SK-N-SH (cell line): ENCODE data around the gene CDH15. TPM values are rescaled to one million over a fixed set of nuclear protein-coding genes. Genes with fewer than 3 reads are reported as not detected.

Experiments used
- CTCF ChIA-PET: fragments of 300-600, 350-600 bp; formaldehyde crosslinking; extraction: SDS; loops from one replicate; lab custom pipeline; 2021; lab: Yijun Ruan, JAX
- POLR2A ChIA-PET: fragments of 350-600 bp; sonication (Branson Sonifier 250); formaldehyde crosslinking; extraction: SDS; loops from one replicate; lab custom pipeline; 2020; ENCODE audit warnings: antibody characterized with exemption, inconsistent platforms; lab: Yijun Ruan, JAX
- DNase-seq: peaks from one replicate; pipeline ENCODE4 v3.0.0; 2012
- H2AFZ ChIP-seq: fragments of 200-600 bp; sonication (generic); 2 replicates; pipeline ENCODE4 v1.8.1; 2016; ENCODE audit warnings: antibody characterized with exemption, mild to moderate bottlenecking, low read depth
- H3F3A ChIP-seq: fragments of 200-600 bp; sonication (generic); replicated peaks from 2 replicates; pipeline ENCODE3; 2016; ENCODE audit warnings: antibody characterized with exemption, mild to moderate bottlenecking; ENCODE audit not compliant: insufficient read depth
- H3K27ac ChIP-seq, 2 experiments: fragments of 200-500 bp in 1 of 2; fragments of 200-600 bp in 1 of 2; sonication (Bioruptor generic) in 1 of 2; sonication (generic), shearing (Covaris generic) in 1 of 2; 2 replicates each; pipeline versions ENCODE4 v1.5.1 to v1.6.1; 2014 to 2016; ENCODE audit warnings: low read depth in 2 of 2, inconsistent platforms in 1 of 2, low read length in 1 of 2, mild to moderate bottlenecking in 1 of 2, mixed read lengths in 1 of 2
- H3K27me3 ChIP-seq: fragments of 200-600 bp; sonication (generic), shearing (Covaris generic); 2 replicates; pipeline ENCODE4 v1.6.1; 2016; ENCODE audit warnings: mixed run types; ENCODE audit not compliant: insufficient read depth
- H3K36me3 ChIP-seq, 2 experiments: fragments of 200-500 bp in 1 of 2; fragments of 200-600 bp in 1 of 2; sonication (Bioruptor generic) in 1 of 2; sonication (generic) in 1 of 2; replicated peaks in 1 of 2; 2 replicates each; pipeline versions ENCODE3 to v1.5.1; 2014 to 2016; ENCODE audit warnings: low read length in 1 of 2, mild to moderate bottlenecking in 1 of 2; ENCODE audit not compliant: insufficient read depth in 2 of 2, control insufficient read depth in 1 of 2
- H3K4me1 ChIP-seq, 2 experiments: fragments of 200-500 bp in 1 of 2; fragments of 200-600 bp in 1 of 2; sonication (Bioruptor generic) in 1 of 2; sonication (generic), shearing (Covaris generic) in 1 of 2; 2 replicates each; pipeline versions ENCODE4 v1.5.1 to v1.6.1; 2014 to 2016; ENCODE audit warnings: low read depth in 1 of 2, low read length in 1 of 2, mixed run types in 1 of 2; ENCODE audit not compliant: insufficient read depth in 2 of 2, control insufficient read depth in 1 of 2
- H3K4me2 ChIP-seq: fragments of 200-600 bp; sonication (generic), shearing (Covaris generic); 2 replicates; pipeline ENCODE4 v1.6.1; 2017; ENCODE audit warnings: mixed run types
- H3K4me3 ChIP-seq, 2 experiments: fragments of 200-500 bp in 1 of 2; fragments of 200-600 bp in 1 of 2; sonication (Bioruptor generic) in 1 of 2; sonication (generic), shearing (Covaris generic) in 1 of 2; 2 replicates each; pipeline versions ENCODE4 v1.5.1 to v1.8.1; 2014 to 2016; ENCODE audit warnings: low read depth in 2 of 2, inconsistent platforms in 1 of 2, low read length in 1 of 2, mild to moderate bottlenecking in 1 of 2, mixed read lengths in 1 of 2, moderate library complexity in 1 of 2
- H3K79me2 ChIP-seq: fragments of 200-600 bp; sonication (generic); 2 replicates; pipeline ENCODE4 v1.8.1; 2017; ENCODE audit warnings: mild to moderate bottlenecking; ENCODE audit not compliant: insufficient read depth
- H3K9ac ChIP-seq: fragments of 200-600 bp; sonication (generic); 2 replicates; pipeline ENCODE4 v1.6.1; 2017; ENCODE audit warnings: mixed run types
- H3K9me2 ChIP-seq: fragments of 200-600 bp; sonication (generic); 2 replicates; pipeline ENCODE4 v1.6.1; 2017; ENCODE audit warnings: mixed run types
- H3K9me3 ChIP-seq: fragments of 200-600 bp; sonication (generic); 2 replicates; pipeline ENCODE4 v1.6.1; 2017; ENCODE audit warnings: mixed run types, mild to moderate bottlenecking, moderate library complexity
- H4K20me1 ChIP-seq: fragments of 200-600 bp; sonication (generic); 2 replicates; pipeline ENCODE4 v1.6.1; 2017; ENCODE audit warnings: mild to moderate bottlenecking, mixed run types; ENCODE audit not compliant: insufficient read depth
- CTCF ChIP-seq: fragments of 200-600 bp; sonication (generic); IDR thresholded peaks from 2 replicates; pipeline ENCODE4 v1.6.1; 2017; ENCODE audit warnings: antibody characterized with exemption, mild to moderate bottlenecking, moderate library complexity
- FOSL2 ChIP-seq: IDR thresholded peaks from 2 replicates; pipeline ENCODE4 v1.4.0; 2012; ENCODE audit warnings: low read depth, mild to moderate bottlenecking, moderate library complexity, borderline replicate concordance
- FOXJ3 ChIP-seq: sonication (generic); formaldehyde crosslinking; IDR thresholded peaks from 2 replicates; pipeline ENCODE4 v1.5.1; 2020; ENCODE audit warnings: mild to moderate bottlenecking, missing genetic modification reagents
- GABPA ChIP-seq: IDR thresholded peaks from 2 replicates; pipeline ENCODE4 v1.4.0; 2012; ENCODE audit warnings: low read depth, mild to moderate bottlenecking
- GATA2 ChIP-seq: sonication (generic); formaldehyde crosslinking; IDR thresholded peaks from 2 replicates; pipeline ENCODE4 v1.5.0; 2020; ENCODE audit warnings: mild to moderate bottlenecking, missing genetic modification reagents
- MEF2A ChIP-seq: IDR thresholded peaks from 2 replicates; pipeline ENCODE4 v1.4.0; 2012; ENCODE audit warnings: low read depth, borderline replicate concordance
- NRF1 ChIP-seq: IDR thresholded peaks from 2 replicates; pipeline ENCODE4 v1.6.1; 2012; ENCODE audit warnings: low read depth, mild to moderate bottlenecking, low read length
- RAD21 ChIP-seq: IDR thresholded peaks from 2 replicates; pipeline ENCODE4 v1.6.1; 2012; ENCODE audit warnings: mild to moderate bottlenecking, low read length
- SIN3A ChIP-seq: IDR thresholded peaks from 2 replicates; pipeline ENCODE4 v1.6.1; 2012; ENCODE audit warnings: low read depth, mild to moderate bottlenecking, low read length, moderate library complexity, borderline replicate concordance
- SMC3 ChIP-seq: IDR thresholded peaks from 2 replicates; pipeline ENCODE4 v1.6.1; 2012; ENCODE audit warnings: low read depth, low read length, improper control_type of control experiment
- TAF1 ChIP-seq: IDR thresholded peaks from 2 replicates; pipeline ENCODE4 v1.6.1; 2012; ENCODE audit warnings: low read depth, mild to moderate bottlenecking, low read length, moderate library complexity, borderline replicate concordance
- ZBTB33 ChIP-seq: IDR thresholded peaks from 2 replicates; pipeline ENCODE4 v1.4.0; 2012; ENCODE audit warnings: low read depth, borderline replicate concordance
- WGBS: methylation state at CpG from one replicate; pipeline ENCODE4 v1.1.6; 2017; ENCODE audit warnings: low lambda C conversion rate; 5-methylcytosine and 5-hydroxymethylcytosine counted together
- polyA plus RNA-seq, 3 experiments: library from polyadenylated mRNA; depleted of rRNA; stranded (reverse); fragments of >200 nt; gene quantifications; 2 replicates each; pipeline ENCODE4 v1.2.3, GENCODE V29; 2012
- TF ChIP-seq, protein P1 (sequence below): IDR thresholded peaks from 2 replicates; pipeline ENCODE4; 2012

Gene CDH15
- polyA plus RNA-seq, 1 of the 3 experiments (the other 2 are of a cell fraction) = 0.03 TPM

GRCh38 chr16:89145406-89146161 is 26.0 kb upstream of the CDH15 start:
- Histone ChIP-seq H4K20me1 (0 out of 2 replicates have a peak, but pooled peaks cover 5% of the 10 kb centered on the region), H3K9me3 (no peaks in the 10 kb centered on the region), H3K4me1 (peaks cover 0 to 19% of the 10 kb centered on the region in 2 experiments; a peak in 1 of 4 replicates), H3K27me3 (no peaks in the 10 kb centered on the region), H3K9me2 (no peaks in the 10 kb centered on the region), H3K4me3 (no peak overlapping the region), H3K4me2 (no peak overlapping the region), H3K9ac (no peak overlapping the region), H3K27ac (no peak overlapping the region; a peak in 1 of 4 replicates), H3K36me3 (peaks cover 11 to 17% of the 10 kb centered on the region in 2 experiments), H2AFZ (no peak overlapping the region), H3F3A (no peaks in the 10 kb centered on the region), H3K79me2 (no peaks in the 10 kb centered on the region)
- ChIA-PET POLR2A (no interaction called here), CTCF (interaction anchor here (1.4 kb wide), 1 partner anchor 22 kb away, joined by 3 read pairs; no protein-coding TSS in a partner anchor)
- no peak for DNase-seq
- WGBS = over 99% methylated on average over 11 of the region's 25 CpGs
- TF ChIP-seq, protein P1, sequence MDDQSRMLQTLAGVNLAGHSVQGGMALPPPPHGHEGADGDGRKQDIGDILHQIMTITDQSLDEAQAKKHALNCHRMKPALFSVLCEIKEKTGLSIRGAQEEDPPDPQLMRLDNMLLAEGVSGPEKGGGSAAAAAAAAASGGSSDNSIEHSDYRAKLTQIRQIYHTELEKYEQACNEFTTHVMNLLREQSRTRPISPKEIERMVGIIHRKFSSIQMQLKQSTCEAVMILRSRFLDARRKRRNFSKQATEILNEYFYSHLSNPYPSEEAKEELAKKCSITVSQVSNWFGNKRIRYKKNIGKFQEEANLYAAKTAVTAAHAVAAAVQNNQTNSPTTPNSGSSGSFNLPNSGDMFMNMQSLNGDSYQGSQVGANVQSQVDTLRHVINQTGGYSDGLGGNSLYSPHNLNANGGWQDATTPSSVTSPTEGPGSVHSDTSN = no peak
- TF ChIP-seq MEF2A = no peak
- TF ChIP-seq SIN3A = no peak
- no peak for TF ChIP-seq GATA2 (CRISPR knock-in tag)
- TF ChIP-seq RAD21 = no peak
- TF ChIP-seq FOSL2 = no peak
- TF ChIP-seq CTCF = no peak
- TF ChIP-seq GABPA = no peak
- TF ChIP-seq TAF1 = no peak
- TF ChIP-seq SMC3 = no peak
- no peak for TF ChIP-seq NRF1
- no peak for TF ChIP-seq FOXJ3 (CRISPR knock-in tag)
- no peak for TF ChIP-seq ZBTB33
